HS-27A (cell line): ENCODE measurements around the gene RNF224.
"Not testable (repeated sequence)": the region's sequence is repeated elsewhere in the genome, so short reads cannot be mapped to it uniquely, and the experiment has no call there.

ENCODE experiments used
- DNase-seq: peaks from one replicate; pipeline ENCODE4 v3.0.0-alpha.2; 2012; ENCODE audit warnings: low read depth, missing footprints

Gene RNF224

GRCh38 chr9:137228506-137228967 is 1.2 kb downstream of the RNF224 start:
- no peak for DNase-seq

- DNase-seq = no peak
Measured at GRCh38 chr9:137228968-137229896, 1.9 kb downstream of the RNF224 start.

DNA sequence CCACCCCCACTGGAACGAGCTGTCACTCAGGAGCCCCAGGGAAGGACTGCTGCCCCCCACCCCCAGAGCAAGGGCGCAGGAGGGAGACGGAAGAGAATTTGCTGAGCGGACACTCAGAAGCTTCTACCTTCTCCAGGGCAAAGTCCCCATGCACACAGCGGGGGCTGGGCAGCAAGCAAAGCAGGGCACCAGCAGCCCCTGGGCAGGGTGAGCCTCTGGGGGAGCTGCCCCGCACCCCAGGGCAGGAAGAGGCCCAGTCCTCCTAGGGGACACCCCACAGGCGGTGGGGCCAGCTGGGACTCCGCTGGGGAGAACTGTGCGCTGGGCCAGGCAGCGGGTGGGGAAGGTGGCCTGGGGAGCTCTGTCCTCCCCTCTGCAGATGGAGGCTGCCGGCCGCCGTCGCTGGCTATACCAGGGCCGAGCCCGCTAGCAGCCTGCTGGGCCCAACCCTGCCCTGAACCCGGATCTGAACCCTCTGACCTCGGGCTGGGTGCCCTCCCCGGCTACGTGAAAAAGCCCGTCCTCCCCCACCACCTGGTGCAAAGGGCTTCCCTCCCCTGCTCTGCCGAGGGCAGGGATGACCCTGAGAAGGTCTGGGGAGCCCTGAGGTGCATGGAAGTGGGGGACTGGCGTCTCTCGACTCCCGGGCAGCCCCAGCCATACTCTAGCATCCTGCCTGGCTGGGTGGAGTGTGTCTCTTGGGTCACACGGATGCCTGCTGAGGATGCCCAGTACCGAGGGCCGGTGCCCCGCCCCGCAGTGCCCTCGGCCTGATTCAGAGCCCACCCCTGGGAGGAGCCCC is 2.8 kb downstream of the RNF224 start:
- DNase-seq = no peak

DNA sequence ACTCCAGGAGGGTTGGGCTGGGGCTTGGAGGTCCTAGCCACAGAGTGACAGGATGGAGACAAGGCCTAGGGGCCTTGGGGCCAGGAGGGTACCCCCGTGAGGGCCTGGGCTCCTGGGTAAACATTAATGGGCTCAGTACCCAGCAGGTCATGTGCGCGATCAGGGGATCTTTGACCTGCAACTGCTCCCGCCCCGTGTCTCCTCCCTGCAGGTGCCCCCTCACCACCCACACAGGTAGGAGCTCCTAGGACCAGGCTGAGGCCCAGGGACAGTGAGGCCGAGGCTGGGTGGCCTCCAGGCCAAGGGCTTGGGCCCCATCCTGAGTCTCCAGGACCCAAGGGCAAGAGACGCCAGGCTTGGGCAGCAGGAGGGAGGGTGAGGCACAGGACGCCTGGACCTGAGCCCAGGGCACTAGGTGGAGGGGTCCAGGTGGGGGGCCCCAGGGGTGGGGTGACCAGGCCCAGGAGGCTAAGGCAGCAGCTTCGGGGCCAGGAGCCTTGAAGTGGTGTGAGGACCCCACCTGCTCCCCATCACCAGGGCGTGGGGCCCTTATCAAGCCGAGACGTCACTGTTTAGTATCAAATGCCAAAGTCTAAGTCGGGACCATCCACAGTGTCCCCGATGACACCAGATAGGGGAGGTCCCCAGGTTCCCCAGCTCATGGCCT is 3.5 kb downstream of the RNF224 start, which contains the start of gene SLC34A3:
SLC34A3 (plus strand) TSS at position 197 of the 667 bp plus-strand sequence. CDS start 802 bp downstream, outside the sequence.
- DNase-seq = no peak

DNA sequence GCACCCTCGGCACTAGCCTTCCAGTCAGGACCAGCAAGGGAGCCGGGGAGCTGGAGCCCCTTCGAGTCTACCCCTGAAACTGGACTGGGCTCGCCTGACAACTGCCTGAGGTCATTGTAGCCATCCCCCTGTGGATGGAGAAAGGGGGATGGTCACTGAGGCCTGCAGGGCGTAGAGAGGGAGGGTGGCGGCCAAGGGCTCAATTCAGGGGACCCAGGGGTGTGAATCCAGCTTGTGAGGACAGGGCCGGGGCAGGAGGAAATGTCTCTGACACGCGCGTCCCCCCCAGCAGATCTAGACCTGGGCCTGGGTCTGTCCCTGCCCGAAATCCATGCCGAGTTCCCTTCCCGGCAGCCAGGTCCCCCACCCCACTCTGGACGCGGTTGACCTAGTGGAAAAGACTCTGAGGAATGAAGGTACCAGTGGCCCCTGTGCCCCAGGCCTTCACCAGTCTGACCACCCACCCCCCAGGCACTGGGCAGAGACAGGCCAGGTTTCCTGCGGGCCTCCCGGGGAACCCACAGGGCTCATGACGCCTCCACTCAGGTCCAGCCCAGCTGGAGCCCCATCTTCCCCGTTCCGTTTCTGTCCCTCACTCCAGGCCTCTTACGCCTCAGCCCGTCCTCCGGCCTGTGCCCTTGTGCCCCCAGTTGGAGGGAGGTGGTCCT is 4.2 kb downstream of the RNF224 start:
- no peak for DNase-seq

DNA sequence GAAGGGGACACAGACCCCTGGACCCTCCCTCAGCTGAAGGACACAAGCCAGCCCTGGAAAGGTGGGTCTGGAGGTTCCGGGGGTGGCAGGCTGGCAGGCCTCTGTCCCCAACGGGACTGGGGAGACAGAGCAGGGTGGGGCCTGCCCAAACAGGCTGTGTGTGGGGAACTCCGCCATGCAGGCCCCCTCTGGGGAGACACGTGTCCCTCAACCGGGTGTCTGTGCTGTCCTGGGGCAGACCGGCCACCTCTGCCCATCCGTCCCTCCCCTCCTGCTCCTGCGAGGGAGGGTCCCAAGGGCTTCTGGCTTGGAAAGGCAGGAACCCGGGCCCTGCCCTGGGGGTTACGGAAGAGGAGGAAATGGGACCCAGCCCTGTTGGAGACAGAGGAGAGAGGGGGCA is 4.8 kb downstream of the RNF224 start:
- DNase-seq = no peak

DNA sequence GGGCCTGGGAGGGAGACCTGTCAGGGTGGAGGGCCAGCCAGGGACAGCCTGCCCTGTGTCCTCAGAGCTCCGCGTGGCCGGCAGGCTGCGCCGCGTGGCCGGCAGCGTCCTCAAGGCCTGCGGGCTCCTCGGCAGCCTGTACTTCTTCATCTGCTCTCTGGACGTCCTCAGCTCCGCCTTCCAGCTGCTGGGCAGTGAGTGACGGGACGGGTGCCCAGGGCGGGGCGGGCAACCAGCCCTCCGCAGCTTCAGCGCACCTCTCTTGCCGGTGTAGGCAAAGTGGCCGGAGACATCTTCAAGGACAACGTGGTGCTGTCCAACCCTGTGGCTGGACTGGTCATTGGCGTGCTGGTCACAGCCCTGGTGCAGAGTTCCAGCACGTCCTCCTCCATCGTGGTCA is 5.2 kb downstream of the RNF224 start:
- no peak for DNase-seq

DNA sequence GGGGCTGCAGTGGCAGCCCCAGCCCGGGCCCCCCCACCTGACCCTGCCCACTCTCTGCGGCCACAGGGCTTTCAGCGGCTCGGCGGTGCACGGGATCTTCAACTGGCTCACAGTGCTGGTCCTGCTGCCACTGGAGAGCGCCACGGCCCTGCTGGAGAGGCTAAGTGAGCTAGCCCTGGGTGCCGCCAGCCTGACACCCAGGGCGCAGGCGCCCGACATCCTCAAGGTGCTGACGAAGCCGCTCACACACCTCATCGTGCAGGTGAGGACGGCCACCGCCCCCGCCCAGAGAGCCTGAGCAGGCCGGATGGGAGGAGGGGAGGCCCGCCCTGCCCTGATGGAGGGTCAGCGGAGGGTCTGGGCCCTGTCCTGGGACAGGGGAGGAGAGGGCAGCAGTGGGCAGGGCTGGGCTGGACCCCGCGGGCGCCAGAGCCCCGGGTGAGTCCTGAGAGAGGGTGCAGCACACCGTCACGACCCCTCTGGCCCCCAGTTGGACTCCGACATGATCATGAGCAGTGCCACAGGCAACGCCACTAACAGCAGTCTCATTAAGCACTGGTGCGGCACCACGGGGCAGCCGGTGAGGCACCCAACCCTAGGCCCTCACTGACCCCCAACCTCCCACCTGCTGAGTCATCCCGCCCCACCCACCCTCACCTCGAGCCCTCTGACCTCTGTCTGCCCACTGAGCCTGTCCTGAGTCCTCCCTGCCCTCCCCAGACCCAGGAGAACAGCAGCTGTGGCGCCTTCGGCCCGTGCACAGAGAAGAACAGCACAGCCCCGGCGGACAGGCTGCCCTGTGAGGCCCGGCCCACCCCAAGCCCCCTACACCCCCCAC is 6.1 kb downstream of the RNF224 start:
- DNase-seq = no peak

GRCh38 chr9:137234055-137234697 is 6.9 kb downstream of the RNF224 start:
- DNase-seq = no peak

DNA sequence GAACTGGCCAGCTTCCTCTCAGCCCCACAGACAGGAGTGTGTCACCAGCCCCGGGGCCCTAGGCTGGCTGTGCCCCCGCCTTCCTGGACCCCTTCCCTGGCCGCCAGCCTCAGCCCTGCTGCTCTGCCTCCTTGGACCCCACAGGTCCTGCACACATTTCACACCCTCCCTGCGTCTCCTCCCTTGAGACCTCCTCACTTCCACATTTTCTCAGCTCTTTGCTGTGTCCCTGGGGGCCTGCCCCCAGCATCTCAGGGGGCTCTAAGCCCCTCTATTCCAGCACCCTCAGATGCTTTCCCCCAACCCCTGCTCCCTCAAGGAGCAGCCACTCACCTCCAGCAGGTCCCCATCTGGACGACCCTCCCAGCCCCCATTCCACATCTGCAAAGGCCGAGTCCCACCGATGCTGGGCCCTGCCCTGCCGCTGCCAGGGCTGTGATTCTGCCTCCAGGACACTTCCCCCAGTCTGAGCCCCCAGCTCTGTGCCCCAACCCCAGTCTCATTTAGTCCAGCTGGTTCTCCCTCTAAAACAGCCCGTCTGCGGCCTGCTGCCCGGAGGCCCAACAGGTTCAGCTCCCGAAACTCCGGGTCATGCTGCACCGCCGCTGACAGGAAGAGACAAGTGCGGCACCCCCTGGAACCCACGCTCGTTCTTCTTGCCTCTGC is 7.6 kb downstream of the RNF224 start:
- DNase-seq = no peak

DNA sequence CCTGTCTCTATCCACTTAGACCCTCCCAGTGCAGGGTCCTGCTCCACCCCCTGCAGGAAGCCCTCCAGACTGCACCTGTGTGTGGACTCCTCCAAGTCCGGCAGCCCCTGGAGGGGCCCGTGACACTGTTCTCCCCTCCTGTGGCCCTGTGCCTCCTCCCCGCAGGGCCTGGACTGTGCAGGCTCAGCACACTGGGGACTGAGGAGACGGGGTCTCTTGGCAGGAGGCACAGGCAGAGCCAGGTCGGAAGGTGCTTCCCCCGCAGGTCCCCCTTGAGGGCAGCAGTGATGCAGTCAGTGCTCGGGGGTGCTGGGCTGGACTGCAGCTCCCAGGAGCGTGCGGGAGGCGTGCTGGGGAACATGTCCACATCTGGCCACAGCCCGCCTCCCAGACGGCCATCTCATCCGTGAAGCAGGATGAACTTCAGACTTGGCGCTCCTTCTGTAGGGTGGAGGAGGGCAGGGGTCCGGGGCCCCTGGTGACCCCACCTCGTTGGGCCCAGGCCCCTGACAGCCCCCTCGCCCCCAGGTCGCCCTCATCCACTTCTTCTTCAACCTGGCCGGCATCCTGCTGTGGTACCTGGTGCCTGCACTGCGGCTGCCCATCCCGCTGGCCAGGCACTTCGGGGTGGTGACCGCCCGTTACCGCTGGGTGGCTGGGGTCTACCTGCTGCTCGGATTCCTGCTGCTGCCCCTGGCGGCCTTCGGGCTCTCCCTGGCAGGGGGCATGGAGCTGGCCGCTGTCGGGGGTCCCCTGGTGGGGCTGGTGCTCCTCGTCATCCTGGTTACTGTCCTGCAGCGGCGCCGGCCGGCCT is 8.3 kb downstream of the RNF224 start:
- DNase-seq = no peak

DNA sequence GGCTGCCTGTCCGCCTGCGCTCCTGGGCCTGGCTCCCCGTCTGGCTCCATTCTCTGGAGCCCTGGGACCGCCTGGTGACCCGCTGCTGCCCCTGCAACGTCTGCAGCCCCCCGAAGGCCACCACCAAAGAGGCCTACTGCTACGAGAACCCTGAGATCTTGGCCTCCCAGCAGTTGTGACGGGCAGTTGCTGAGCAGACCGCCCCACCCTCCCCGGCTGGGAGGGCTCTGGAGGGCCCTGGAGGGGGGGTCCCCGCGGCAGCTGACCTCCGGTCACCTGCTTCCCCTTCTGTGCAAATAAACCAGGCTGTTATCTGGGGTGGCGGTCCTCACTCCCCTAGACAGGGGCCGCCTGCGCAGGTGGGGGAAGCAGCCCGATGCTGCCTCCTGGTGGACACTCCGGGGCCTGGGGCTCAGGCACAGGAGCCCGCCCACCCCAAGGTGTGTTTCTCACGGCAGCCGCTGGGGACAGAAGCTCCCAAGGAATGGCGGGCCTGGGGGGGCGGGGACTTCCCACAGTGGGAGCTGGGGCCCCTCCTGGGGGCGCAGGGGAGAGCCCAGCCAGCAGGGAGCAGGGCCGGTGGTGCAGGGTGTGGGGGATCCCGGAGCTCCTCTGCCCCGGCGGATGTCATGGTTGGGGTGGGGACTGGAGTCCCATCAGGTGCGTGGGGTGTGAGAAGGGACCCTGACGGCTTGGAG is 9.1 kb downstream of the RNF224 start:
- no peak for DNase-seq

DNA sequence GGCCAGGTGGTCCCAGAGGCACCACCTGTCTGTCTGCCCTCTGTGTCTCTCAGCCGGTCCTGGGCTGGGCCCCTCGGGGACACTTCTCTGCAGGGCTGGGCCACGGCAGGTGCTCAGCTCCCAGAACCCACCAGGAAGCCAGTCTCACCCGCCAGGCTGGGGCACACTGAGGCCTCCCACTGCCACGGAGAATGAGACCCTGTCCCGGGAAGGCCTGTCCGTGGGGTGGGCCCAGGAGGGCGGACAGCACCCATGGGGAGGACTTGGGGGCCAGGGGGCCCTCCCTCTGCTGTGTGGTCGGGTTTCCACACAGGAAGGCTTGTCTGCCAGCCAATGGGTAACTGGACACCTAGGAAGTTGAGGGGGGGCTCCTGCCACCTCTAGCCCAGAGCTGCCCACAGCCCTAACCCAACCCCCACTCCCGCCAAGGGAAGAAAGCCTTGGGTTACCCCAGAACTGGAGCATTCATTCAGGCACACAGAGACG is 9.7 kb downstream of the RNF224 start:
- DNase-seq = no peak

GRCh38 chr9:137237759-137238726 is 10.7 kb downstream of the RNF224 start:
- DNase-seq = no peak

- not testable (repeated sequence) for DNase-seq
Measured at GRCh38 chr9:137239541-137240200, 12.4 kb downstream of the RNF224 start.

DNA sequence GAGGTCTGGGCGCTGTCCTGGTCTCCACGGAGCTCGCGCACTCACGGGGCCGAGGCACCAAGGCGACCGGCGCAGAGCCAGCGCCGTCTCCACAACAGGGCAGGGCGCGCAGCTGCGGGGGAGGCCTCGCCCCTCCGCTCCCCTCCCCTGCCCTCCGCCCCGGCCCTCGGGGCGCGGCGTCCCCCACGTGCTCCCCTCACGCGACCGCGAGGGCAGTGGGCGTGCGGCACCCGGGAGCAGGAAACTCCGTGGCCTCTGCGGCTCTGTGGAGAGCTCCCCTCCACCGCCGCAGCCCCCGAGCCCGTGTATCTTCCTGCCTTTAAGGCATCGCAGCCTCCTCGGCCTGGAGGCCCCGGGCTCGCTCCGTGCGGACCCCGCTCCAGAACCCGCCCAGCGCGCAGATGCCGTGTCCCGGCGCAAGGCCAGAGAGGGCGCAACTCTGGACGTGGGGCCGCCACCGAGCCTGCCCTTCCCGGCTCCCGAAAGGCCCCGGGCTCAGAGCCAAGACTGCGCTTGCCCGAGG is 13.1 kb downstream of the RNF224 start:
- DNase-seq = peak; percentile 40
